SJSA1 (cell line): ENCODE results near the gene PDCD1. TPM values are rescaled to one million over a fixed set of nuclear protein-coding genes. Genes with fewer than 3 reads are reported as not detected.
A peak's percentile ranks its signal among the peaks of the same experiment; 100 is the strongest.

Experiments used
- DNase-seq, 2 experiments: peaks; one replicate each; pipeline ENCODE4 v3.0.0-alpha.2; 2015 to 2020; ENCODE audit warnings: low spot score in 2 of 2, low read depth in 1 of 2
- H3K27ac ChIP-seq: fragments of 250-450 bp; sonication (Bioruptor Pico); 2 replicates; pipeline ENCODE4 v1.5.1; 2020; ENCODE audit warnings: mild to moderate bottlenecking, moderate library complexity
- H3K27me3 ChIP-seq: fragments of 250-450 bp; sonication (Bioruptor Pico); replicated peaks from 2 replicates; pipeline ENCODE4 v1.5.1; 2020; ENCODE audit warnings: mild to moderate bottlenecking, moderate library complexity
- H3K36me3 ChIP-seq: fragments of 250-450 bp; sonication (Bioruptor Pico); 2 replicates; pipeline ENCODE4 v1.5.1; 2020; ENCODE audit warnings: mild to moderate bottlenecking
- H3K4me1 ChIP-seq: fragments of 250-450 bp; sonication (Bioruptor Pico); replicated peaks from 2 replicates; pipeline ENCODE4 v1.6.1; 2021; ENCODE audit warnings: mild to moderate bottlenecking
- H3K4me3 ChIP-seq: fragments of 250-450 bp; sonication (Bioruptor Pico); 2 replicates; pipeline ENCODE4 v1.5.1; 2020; ENCODE audit warnings: mild to moderate bottlenecking
- H3K9me3 ChIP-seq: fragments of 250-450 bp; sonication (Bioruptor Pico); replicated peaks from 2 replicates; pipeline ENCODE4 v1.5.1; 2020; ENCODE audit warnings: mild to moderate bottlenecking
- total RNA-seq: library from RNA; depleted of rRNA; stranded (reverse); fragments of >200 nt; shearing (Covaris generic); gene quantifications from 2 replicates; pipeline ENCODE4 v1.2.3, GENCODE V29; 2014

PDCD1 gene
- total RNA-seq, 1 experiment from 2014 or later = not detected

- DNase-seq = no peak
- H3K4me3 ChIP-seq = no peak overlapping the region
- H3K27ac ChIP-seq = no peak overlapping the region
- H3K27me3 ChIP-seq = peaks cover 20% of the 10 kb centered on the region; the same call in 1 of the 2 replicates
- H3K9me3 ChIP-seq = no peaks in the 10 kb centered on the region
- H3K4me1 ChIP-seq = no peaks in the 10 kb centered on the region
- H3K36me3 ChIP-seq = no peaks in the 10 kb centered on the region
These were observed 41.7 kb upstream of the PDCD1 start for GRCh38 chr2:241900251-241901017.

DNA sequence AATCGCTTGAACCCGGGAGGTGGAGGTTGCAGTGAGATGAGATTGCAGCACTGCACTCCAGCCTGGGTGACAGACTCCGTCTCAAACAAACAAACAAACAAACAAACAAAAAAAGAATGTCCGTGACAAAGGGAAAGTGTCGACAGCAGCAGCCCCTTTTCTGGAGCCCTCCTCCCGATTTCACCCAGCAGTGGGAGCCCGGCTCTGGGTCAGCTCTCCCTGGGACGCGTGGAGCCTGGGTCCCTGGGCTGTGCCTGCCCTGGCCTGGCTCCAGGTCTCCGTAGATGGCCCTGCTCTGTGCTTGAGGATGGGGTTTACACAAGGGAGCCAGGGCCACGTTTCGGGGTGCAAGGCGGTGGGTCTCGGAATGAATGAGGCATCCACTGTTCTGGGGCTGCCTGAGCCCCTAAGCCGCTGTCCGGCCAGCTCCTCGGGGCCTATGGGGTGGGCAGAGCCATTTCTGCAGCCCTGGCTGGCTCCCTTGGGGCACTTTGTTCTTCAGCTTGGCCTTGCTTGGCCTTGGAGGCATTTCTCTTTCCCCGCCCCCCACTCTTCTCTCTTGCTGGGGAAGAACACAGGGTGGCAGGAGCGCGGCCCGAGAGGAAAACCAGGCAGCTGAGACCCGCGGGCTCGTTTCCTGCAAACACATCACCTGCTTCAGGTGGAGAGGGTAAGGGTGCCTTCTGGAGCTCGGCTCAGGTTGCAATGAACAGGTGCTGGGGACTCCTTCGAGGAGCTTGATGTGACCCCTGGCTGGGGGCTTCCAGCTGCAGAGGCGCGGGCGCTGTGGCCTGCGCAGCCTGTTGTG, 40.0 kb upstream of the PDCD1 start:
- no peaks in the 10 kb centered on the region for H3K9me3 ChIP-seq

GRCh38 chr2:241897231-241897916, 38.7 kb upstream of the PDCD1 start:
- no peak for DNase-seq
- H3K27ac ChIP-seq = no peak overlapping the region
- H3K36me3 ChIP-seq = no peaks in the 10 kb centered on the region
- H3K4me3 ChIP-seq = no peak overlapping the region
- H3K27me3 ChIP-seq = peaks cover 14% of the 10 kb centered on the region; the same call in 1 of the 2 replicates
- H3K9me3 ChIP-seq = no peaks in the 10 kb centered on the region
- H3K4me1 ChIP-seq = no peaks in the 10 kb centered on the region

More for the DNA sequence above, 40.0 kb upstream of the PDCD1 start:
- Histone ChIP-seq H3K4me3 (no peak overlapping the region), H3K36me3 (no peaks in the 10 kb centered on the region), H3K27me3 (peaks cover 20% of the 10 kb centered on the region; the same call in 1 of the 2 replicates), H3K4me1 (no peaks in the 10 kb centered on the region), H3K27ac (no peak overlapping the region)
- peak in 1 of 2 experiments; percentile 42 for DNase-seq

DNA sequence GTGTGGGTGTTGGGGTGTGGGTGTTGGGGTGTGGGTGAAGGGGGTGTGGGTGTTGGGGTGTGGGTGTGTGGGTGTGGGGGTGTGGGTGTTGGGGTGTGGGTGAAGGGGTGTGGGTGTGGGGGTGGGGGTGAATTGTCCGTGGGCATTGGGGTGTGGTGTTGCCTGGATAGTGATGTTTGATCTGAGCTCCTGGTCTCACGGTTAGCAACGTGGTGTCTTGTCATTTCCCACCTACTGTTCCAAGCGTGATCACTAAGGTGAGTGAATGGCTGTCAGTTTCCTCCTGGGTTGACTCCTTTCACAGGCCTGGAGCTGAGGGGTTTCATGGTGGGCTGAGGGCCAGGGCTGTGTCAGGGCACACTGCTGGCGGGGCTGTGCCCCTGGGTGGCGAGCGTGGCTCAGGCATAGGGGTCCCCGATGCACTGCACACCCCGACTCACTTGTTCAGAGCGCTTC, 38.1 kb upstream of the PDCD1 start:
- no peak overlapping the region for H3K27ac ChIP-seq
- no peak overlapping the region for H3K4me3 ChIP-seq
- no peaks in the 10 kb centered on the region for H3K36me3 ChIP-seq
- no peaks in the 10 kb centered on the region for H3K4me1 ChIP-seq
- no peak for DNase-seq
- peaks cover 12% of the 10 kb centered on the region; the same call in 1 of the 2 replicates for H3K27me3 ChIP-seq
- H3K9me3 ChIP-seq = no peaks in the 10 kb centered on the region

DNA sequence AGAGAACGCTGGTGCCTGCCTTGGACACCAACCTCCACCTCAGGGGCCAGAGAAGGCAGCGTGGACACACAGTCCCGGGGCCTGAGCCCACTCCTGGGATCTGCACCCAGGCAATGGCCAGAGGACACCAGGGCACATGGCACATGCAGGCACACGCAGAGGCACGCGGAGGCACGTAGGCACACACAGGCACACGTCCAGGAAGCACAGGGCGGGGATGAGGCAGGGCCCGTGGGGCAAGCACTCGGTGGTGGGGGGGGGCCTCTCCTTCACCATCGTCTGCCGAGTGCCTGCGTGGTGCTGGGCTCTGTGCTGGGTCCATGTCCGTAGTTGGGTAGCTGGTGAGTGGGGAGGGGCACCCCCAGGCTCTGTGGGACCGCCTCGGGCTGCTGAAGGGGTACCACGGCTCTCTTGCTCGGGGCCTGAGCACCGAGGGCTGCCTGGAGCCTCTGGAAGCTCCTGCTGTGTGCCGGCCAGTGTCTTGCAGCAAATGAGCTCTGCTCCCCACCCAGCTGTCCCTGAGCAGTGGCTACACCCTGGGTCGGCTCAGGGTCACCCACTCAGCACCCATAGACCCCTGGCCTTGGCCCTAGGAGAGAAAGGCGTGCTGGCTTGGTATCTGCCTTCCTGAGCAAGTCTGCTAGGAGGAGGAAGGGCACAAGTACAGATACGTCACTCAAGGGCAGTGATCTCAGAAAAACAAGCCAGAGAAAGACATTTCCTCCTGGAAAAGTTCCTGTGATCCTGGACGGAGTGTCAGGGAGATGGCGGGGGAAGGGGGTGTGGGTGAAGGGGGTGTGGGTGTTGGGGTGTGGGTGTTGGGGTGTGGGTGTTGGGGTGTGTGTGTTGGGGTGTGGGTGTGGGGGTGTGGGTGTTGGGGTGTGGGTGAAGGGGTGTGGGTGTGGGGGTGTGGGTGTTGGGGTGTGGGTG, 37.3 kb upstream of the PDCD1 start:
- no peak overlapping the region for H3K4me3 ChIP-seq
- H3K36me3 ChIP-seq = no peaks in the 10 kb centered on the region
- no peak overlapping the region for H3K27ac ChIP-seq
- H3K4me1 ChIP-seq = no peaks in the 10 kb centered on the region
- H3K9me3 ChIP-seq = no peaks in the 10 kb centered on the region
- peak in 1 of 2 experiments; percentile 69 for DNase-seq
- H3K27me3 ChIP-seq = peaks cover 4% of the 10 kb centered on the region; the same call in 1 of the 2 replicates

GRCh38 chr2:241895427-241895711, 36.7 kb upstream of the PDCD1 start:
- no peaks in the 10 kb centered on the region; the same call in 1 of the 2 replicates for H3K27me3 ChIP-seq
- H3K4me1 ChIP-seq = no peaks in the 10 kb centered on the region
- no peak overlapping the region for H3K4me3 ChIP-seq
- H3K36me3 ChIP-seq = no peaks in the 10 kb centered on the region
- no peak for DNase-seq
- no peaks in the 10 kb centered on the region for H3K9me3 ChIP-seq
- no peak overlapping the region for H3K27ac ChIP-seq

GRCh38 chr2:241894681-241895426, 36.2 kb upstream of the PDCD1 start:
- no peaks in the 10 kb centered on the region for H3K36me3 ChIP-seq
- no peak overlapping the region for H3K27ac ChIP-seq
- no peak for DNase-seq
- no peaks in the 10 kb centered on the region for H3K9me3 ChIP-seq
- H3K4me3 ChIP-seq = no peak overlapping the region
- no peaks in the 10 kb centered on the region for H3K4me1 ChIP-seq
- H3K27me3 ChIP-seq = no peaks in the 10 kb centered on the region; the same call in 1 of the 2 replicates

DNA sequence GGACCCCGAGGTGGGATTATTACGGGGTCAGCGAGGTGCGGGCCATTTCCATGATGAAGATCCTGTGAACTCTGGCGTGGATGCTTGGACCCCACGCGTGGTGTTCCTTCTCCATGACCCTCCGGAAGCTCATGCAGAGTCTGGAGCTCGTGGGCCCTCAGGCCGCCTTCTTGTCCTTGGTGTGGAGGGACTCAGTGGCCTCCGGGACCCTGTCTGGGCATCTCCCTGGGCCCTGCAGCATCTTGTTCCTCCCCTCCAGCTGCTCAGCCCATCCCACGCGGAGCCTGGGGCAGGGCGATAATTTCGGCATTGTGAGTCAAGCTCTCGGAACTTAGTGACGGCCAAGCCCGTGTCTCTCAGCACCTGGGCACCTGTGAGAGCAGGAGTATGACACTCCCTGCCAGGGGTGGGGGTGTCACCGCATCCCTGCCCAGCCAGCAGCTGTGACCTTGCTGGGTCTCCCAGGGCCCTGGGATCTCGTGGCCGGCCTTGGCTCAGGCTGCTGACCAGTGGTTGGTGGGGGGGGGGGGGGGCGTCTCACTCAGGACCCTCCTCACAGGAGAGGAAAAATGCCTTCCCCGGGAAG, 35.5 kb upstream of the PDCD1 start:
- no peaks in the 10 kb centered on the region for H3K4me1 ChIP-seq
- H3K27me3 ChIP-seq = no peaks in the 10 kb centered on the region
- no peaks in the 10 kb centered on the region for H3K36me3 ChIP-seq
- H3K4me3 ChIP-seq = no peak overlapping the region
- no peaks in the 10 kb centered on the region for H3K9me3 ChIP-seq
- DNase-seq = no peak
- H3K27ac ChIP-seq = no peak overlapping the region

- Histone ChIP-seq H3K9me3 (no peaks in the 10 kb centered on the region), H3K4me3 (no peak overlapping the region), H3K4me1 (no peaks in the 10 kb centered on the region), H3K27ac (no peak overlapping the region), H3K36me3 (no peaks in the 10 kb centered on the region), H3K27me3 (no peaks in the 10 kb centered on the region)
- DNase-seq = no peak
These were observed 34.6 kb upstream of the PDCD1 start for GRCh38 chr2:241893265-241893664.

DNA sequence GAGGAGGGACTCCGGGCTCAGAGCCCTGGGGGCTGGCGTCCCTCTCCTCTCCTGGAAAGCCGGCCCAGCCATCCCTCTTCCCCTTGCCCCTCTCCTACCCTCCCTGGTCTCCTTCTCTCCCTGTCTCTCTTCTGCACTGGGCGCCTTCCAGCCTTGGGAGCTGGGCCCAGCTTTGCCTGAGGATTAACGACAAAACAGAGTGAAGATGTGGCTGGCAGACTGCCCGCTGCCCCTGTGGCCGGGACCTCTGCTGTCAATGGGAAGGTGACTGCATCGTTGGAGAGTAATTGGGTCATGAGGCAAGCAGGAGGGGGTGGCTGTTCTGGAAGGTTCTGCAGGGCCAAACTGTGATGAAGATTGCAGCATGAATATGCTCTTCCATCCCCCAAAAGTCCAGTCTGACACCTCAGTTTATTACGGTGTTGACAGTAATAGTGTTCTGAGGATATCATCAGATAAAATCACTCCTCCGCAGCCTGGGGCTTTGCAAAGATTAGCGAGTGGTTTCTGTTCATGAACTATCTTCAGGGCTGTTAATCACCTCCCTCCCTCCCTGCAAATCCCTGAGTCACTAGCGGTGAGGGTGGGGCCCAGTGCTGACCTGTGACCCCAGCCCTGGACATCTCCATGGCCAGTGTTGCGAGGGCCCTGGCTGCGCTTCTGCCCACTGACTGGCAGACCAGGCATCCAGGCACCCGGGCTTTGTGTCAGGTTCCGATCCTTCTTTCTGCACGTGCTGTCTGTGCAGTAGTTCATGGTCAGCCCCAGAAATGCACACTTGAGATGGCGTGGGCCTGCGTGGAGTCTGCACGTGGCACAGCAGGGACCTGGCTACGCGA, 33.8 kb upstream of the PDCD1 start:
- Histone ChIP-seq H3K27ac (no peak overlapping the region), H3K27me3 (no peaks in the 10 kb centered on the region), H3K36me3 (no peaks in the 10 kb centered on the region), H3K4me3 (no peak overlapping the region), H3K4me1 (no peaks in the 10 kb centered on the region), H3K9me3 (no peaks in the 10 kb centered on the region)
- no peak for DNase-seq

- Histone ChIP-seq H3K36me3 (no peaks in the 10 kb centered on the region), H3K4me3 (no peak overlapping the region), H3K9me3 (no peaks in the 10 kb centered on the region), H3K27me3 (no peaks in the 10 kb centered on the region), H3K4me1 (no peaks in the 10 kb centered on the region), H3K27ac (no peak overlapping the region)
- no peak for DNase-seq
These were observed 33.2 kb upstream of the PDCD1 start for GRCh38 chr2:241891988-241892298.
